ENCODE data around the gene DNAJC22.
"Not testable (repeated sequence)": the region's sequence is repeated elsewhere in the genome, so short reads cannot be mapped to it uniquely, and the experiment has no call there.

The DNAJC22 gene

DNA sequence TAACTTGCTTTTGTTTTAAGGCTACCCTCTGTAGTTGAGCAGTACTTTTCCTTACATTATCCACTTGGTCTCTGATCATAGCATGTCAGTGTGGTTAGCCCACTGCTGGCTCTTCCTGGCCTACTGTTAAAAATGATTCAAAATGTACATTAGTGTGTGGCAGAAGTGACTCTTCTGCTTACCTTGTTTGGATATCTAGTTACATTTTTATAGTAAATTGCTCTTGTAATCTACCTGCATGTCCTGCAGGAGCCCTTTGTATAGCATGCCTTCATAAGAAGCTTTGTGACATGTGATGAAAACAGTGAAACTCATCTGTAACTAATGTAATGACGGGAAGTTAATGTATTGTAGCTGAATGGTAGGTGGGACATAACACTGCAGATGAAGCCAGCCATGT lies 28.7 kb downstream of the DNAJC22 start:
- no peak for DNase-seq

DNA sequence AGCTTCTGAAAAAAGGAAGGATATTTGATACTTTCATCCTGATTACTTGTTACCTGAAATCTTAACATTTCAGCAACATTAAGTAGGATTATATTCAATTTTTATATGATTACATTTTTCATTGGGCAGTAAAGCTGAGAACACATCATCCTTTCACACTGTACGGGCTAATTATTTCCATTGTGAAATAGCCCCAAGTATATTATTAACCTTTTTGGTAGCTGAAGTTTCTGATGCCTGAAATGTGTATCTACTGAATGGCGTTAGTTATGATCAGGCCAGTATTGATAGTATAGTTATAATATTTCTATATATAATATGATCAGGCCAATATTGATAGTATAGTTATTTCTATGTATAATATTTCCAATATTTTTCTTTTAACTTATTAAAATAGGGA lies 30.7 kb downstream of the DNAJC22 start:
- DNase-seq, result no peak

DNA sequence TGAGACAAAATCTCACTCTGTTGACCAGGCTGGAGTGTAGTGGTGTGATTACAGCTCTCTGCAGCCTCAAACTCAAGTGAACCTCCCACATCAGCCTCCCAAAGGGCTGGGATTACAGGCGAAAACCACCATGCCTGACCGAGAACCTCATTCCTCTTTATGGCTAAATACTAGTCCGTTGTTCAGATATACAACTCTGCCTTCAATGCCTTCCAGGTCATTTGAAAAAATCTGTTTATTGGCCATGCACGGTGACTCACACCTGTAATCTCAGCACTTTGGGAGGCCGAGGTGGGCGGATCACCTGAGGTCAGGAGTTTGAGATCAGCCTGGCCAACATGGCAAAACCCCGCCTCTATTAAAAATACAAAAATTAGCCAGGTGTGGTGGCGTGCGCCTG lies 33.5 kb downstream of the DNAJC22 start:
- DNase-seq, result not testable (repeated sequence)

DNA sequence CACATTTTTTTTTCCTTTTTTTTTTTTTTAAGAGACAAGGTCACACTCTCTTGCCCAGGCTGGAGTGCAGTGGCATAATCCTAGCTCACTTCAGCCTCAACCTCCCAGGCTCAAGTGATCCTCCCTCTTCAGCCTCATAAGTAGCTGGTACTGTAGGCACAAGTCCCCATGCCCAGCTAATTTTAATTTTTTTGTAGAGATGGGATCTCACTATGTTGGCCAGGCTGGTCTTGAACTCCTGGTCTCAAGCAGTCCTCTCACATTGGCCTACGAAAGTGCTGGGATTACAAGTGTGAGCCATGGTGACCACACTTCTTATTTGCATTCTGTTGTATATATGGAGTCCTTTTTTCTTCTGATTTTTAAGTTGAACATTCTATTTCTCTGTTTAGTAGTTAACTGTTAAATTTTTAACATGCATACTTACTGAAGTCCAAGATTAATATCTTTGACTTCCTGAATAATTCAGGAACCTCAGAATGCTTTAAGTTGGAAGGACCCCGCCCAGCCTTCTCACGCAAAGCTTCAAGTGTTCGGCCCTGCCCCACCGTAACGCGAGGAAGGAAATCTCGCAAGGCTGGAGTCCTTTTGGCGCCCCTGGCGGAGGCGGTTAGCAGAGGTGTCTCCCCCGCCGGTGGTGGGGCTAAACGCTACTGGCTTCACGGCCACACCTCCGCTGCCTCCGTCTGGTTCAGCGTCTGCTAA lies 42.1 kb downstream of the DNAJC22 start:
- peak; percentile 36 for DNase-seq

DNA sequence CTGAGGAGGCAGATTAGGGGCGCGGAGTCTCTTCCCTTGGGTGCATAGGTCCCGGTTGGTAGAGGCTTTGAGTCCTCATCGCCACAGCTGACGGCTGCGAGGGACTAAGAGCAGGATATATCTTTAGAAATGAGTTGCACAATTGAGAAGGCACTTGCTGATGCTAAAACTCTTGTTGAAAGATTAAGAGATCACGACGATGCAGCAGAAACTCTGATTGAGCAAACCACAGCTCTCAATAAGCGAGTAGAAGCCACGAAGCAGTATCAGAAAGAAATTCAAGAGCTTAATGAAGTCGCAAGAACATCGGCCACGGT lies 42.7 kb downstream of the DNAJC22 start:
- DNase-seq, result no peak

DNA sequence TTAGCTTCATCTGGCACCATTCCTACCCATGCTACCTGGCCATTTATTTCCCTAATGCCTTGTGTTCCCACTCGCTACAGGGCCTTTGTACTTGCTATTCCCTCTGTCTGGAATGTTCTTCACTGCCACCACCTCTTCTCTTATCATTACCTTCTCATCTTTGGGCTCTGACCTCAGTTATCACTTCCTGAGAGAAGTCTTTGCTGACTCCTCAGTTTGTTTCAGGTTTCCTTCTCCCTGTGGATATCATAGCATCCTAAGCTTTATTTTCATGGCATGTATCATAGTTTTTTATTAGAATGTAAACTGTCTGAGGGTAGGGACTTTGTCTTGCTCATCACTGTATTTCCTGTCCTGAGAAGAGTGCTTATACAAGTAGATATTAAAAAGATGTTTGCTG lies 50.3 kb downstream of the DNAJC22 start:
- DNase-seq, result no peak

DNA sequence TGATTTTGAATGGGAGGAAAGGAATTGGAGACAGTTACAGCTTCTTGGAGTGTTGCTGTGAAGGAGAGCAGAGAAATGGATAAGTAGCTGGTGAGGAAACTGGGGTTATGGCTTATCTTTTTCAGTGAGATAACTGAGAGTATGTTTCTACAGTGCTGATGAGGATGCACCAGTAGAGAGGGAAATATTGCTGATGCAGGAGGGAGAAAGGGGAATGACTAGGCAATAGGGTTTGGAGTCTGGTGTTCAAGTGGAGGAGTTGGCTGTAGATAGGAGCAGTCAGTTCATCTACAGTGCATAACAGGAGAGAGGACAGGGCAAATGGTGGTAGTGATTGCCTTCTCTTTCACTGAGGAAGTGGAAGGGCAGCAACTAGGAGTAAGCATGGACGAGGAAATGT lies 53.6 kb downstream of the DNAJC22 start:
- DNase-seq, result no peak
